ENCODE results near the gene HOMER1.
"Not testable (repeated sequence)": the region's sequence is repeated elsewhere in the genome, so short reads cannot be mapped to it uniquely, and the experiment has no call there.

The HOMER1 gene

GRCh38 chr5:79397080-79397479 lies 116.9 kb downstream of the HOMER1 start:
- no peak overlapping the region for H3K4me3 ChIP-seq (replicated peaks in 1 of 2; ENCODE audit: low read depth in 2 of 2, low read length in 2 of 2)
- no peak for DNase-seq (ENCODE audit: low read depth in 2 of 2)
- TF ChIP-seq CTCF (IDR thresholded peaks at IDR 0.05; ENCODE audit: low read depth, low read length): no peak

GRCh38 chr5:79396265-79396664 lies 117.7 kb downstream of the HOMER1 start:
- no peak for TF ChIP-seq CTCF (IDR thresholded peaks at IDR 0.05; ENCODE audit: low read depth, low read length)
- no peak overlapping the region for H3K4me3 ChIP-seq (replicated peaks in 1 of 2; ENCODE audit: low read depth in 2 of 2, low read length in 2 of 2)
- DNase-seq (ENCODE audit: low read depth in 2 of 2): peak; percentile 6 to 37

GRCh38 chr5:79395296-79395695 lies 118.6 kb downstream of the HOMER1 start:
- TF ChIP-seq CTCF (IDR thresholded peaks at IDR 0.05; ENCODE audit: low read depth, low read length): no peak
- no peak for DNase-seq (ENCODE audit: low read depth in 2 of 2)
- H3K4me3 ChIP-seq (replicated peaks in 1 of 2; ENCODE audit: low read depth in 2 of 2, low read length in 2 of 2): no peak overlapping the region

- no peak overlapping the region for H3K4me3 ChIP-seq (replicated peaks in 1 of 2; ENCODE audit: low read depth in 2 of 2, low read length in 2 of 2)
- DNase-seq (ENCODE audit: low read depth in 2 of 2): no peak
- TF ChIP-seq CTCF (IDR thresholded peaks at IDR 0.05; ENCODE audit: low read depth, low read length): no peak
Observed at GRCh38 chr5:79392776-79393175, 121.2 kb downstream of the HOMER1 start.

- H3K4me3 ChIP-seq (replicated peaks in 1 of 2; ENCODE audit: low read depth in 2 of 2, low read length in 2 of 2): no peak overlapping the region
- no peak for TF ChIP-seq CTCF (IDR thresholded peaks at IDR 0.05; ENCODE audit: low read depth, low read length)
- DNase-seq (ENCODE audit: low read depth in 2 of 2): no peak
Observed at GRCh38 chr5:79386679-79387078, 127.3 kb downstream of the HOMER1 start.

- not testable (repeated sequence) for H3K4me3 ChIP-seq (replicated peaks in 1 of 2; ENCODE audit: low read depth in 2 of 2, low read length in 2 of 2); DNase-seq (ENCODE audit: low read depth in 2 of 2)
Observed at GRCh38 chr5:79385126-79385525, 128.8 kb downstream of the HOMER1 start.

- no peak for DNase-seq (ENCODE audit: low read depth in 2 of 2)
- no peak overlapping the region for H3K4me3 ChIP-seq (replicated peaks in 1 of 2; ENCODE audit: low read depth in 2 of 2, low read length in 2 of 2)
- TF ChIP-seq CTCF (IDR thresholded peaks at IDR 0.05; ENCODE audit: low read depth, low read length): no peak
Observed at GRCh38 chr5:79378510-79379186, 135.3 kb downstream of the HOMER1 start.

All from cardiac fibroblast (primary cell).